ENCODE results near the gene PEAR1.

PEAR1 gene

GRCh38 chr1:156948708-156949107, 55.2 kb downstream of the PEAR1 start:
- Histone ChIP-seq H3K36me3 (peaks cover 100% of the 10 kb centered on the region), H3K9me3 (no peaks in the 10 kb centered on the region), H3K27me3 (no peaks in the 10 kb centered on the region), H3K4me1 (ENCODE audit: control insufficient read depth in 1 of 2, insufficient read depth in 1 of 2, low read depth in 1 of 2, low read length in 1 of 2) (no peaks in the 10 kb centered on the region), H3K4me3 (ENCODE audit: low read depth in 1 of 2, low read length in 1 of 2) (no peak overlapping the region), H3K27ac (no peak overlapping the region)
- no peak for TF ChIP-seq CTCF (IDR thresholded peaks at IDR 0.05)

GRCh38 chr1:156949127-156949526, 55.6 kb downstream of the PEAR1 start:
- TF ChIP-seq CTCF (IDR thresholded peaks at IDR 0.05), result no peak
- Histone ChIP-seq H3K4me1 (ENCODE audit: control insufficient read depth in 1 of 2, insufficient read depth in 1 of 2, low read depth in 1 of 2, low read length in 1 of 2) (no peaks in the 10 kb centered on the region), H3K4me3 (ENCODE audit: low read depth in 1 of 2, low read length in 1 of 2) (no peak overlapping the region), H3K27ac (no peak overlapping the region), H3K36me3 (peaks cover 100% of the 10 kb centered on the region), H3K27me3 (no peaks in the 10 kb centered on the region), H3K9me3 (no peaks in the 10 kb centered on the region)

- no peak for TF ChIP-seq CTCF (IDR thresholded peaks at IDR 0.05)
Observed at GRCh38 chr1:156951371-156951770, 57.9 kb downstream of the PEAR1 start.

GRCh38 chr1:156953571-156953970, 60.1 kb downstream of the PEAR1 start:
- no peak for TF ChIP-seq CTCF (IDR thresholded peaks at IDR 0.05)
- H3K36me3 ChIP-seq, result peaks cover 99% of the 10 kb centered on the region

More at GRCh38 chr1:156951371-156951770, 57.9 kb downstream of the PEAR1 start:
- H3K9me3 ChIP-seq, result no peaks in the 10 kb centered on the region
- H3K4me3 ChIP-seq (ENCODE audit: low read depth in 1 of 2, low read length in 1 of 2), result no peak overlapping the region
- H3K36me3 ChIP-seq, result peaks cover 99% of the 10 kb centered on the region
- no peak overlapping the region for H3K27ac ChIP-seq
- no peaks in the 10 kb centered on the region for H3K27me3 ChIP-seq
- no peaks in the 10 kb centered on the region for H3K4me1 ChIP-seq (ENCODE audit: control insufficient read depth in 1 of 2, insufficient read depth in 1 of 2, low read depth in 1 of 2, low read length in 1 of 2)

GRCh38 chr1:156956333-156956732, 62.8 kb downstream of the PEAR1 start:
- Histone ChIP-seq H3K27ac (no peak overlapping the region), H3K4me3 (ENCODE audit: low read depth in 1 of 2, low read length in 1 of 2) (no peak overlapping the region), H3K4me1 (ENCODE audit: control insufficient read depth in 1 of 2, insufficient read depth in 1 of 2, low read depth in 1 of 2, low read length in 1 of 2) (peaks cover 3 to 4% of the 10 kb centered on the region in 2 experiments), H3K36me3 (peaks cover 97% of the 10 kb centered on the region), H3K27me3 (no peaks in the 10 kb centered on the region), H3K9me3 (no peaks in the 10 kb centered on the region)
- TF ChIP-seq CTCF (IDR thresholded peaks at IDR 0.05), result no peak

More at GRCh38 chr1:156953571-156953970, 60.1 kb downstream of the PEAR1 start:
- H3K27me3 ChIP-seq, result no peaks in the 10 kb centered on the region
- H3K4me1 ChIP-seq (ENCODE audit: control insufficient read depth in 1 of 2, insufficient read depth in 1 of 2, low read depth in 1 of 2, low read length in 1 of 2), result no peaks in the 10 kb centered on the region
- H3K27ac ChIP-seq, result no peak overlapping the region
- H3K4me3 ChIP-seq (ENCODE audit: low read depth in 1 of 2, low read length in 1 of 2), result no peak overlapping the region
- H3K9me3 ChIP-seq, result no peaks in the 10 kb centered on the region

GRCh38 chr1:156957634-156958033, 64.1 kb downstream of the PEAR1 start:
- no peak overlapping the region for H3K4me3 ChIP-seq (ENCODE audit: low read depth in 1 of 2, low read length in 1 of 2)
- no peaks in the 10 kb centered on the region for H3K9me3 ChIP-seq
- peaks cover 91% of the 10 kb centered on the region for H3K36me3 ChIP-seq
- peaks cover 16 to 17% of the 10 kb centered on the region in 2 experiments for H3K4me1 ChIP-seq (ENCODE audit: control insufficient read depth in 1 of 2, insufficient read depth in 1 of 2, low read depth in 1 of 2, low read length in 1 of 2)
- H3K27me3 ChIP-seq, result no peaks in the 10 kb centered on the region
- no peak for TF ChIP-seq CTCF (IDR thresholded peaks at IDR 0.05)
- H3K27ac ChIP-seq, result no peak overlapping the region
